ENCODE measurements around the gene BEAN1. TPM values are rescaled to one million over a fixed set of nuclear protein-coding genes. Genes with fewer than 3 reads are reported as not detected.

Gene BEAN1
- polyA plus RNA-seq, 1 donor from 2014 or later: 0.16 TPM

DNA sequence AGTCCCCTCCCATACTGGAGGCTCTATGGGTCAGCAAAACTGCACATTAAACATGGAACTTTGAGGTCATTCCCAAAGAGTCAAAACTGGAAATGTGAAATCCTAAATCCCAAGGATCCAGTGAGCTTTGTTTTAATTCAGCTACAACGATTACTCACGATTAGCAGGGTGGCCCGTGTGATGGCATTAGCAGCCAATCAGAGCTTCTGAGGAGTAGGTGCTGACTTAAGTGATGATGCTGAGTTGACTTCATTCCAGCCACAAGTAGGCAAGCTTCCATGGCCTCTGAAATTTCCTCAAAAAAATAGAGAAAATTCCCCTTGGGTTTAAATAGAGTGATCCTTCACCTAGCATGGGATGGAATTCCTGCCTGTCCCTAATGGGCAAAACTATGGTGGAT is 28.1 kb upstream of the BEAN1 start:
- Histone ChIP-seq H2AFZ (ENCODE audit: low read depth, low read length) (no peak overlapping the region), H3K27me3 (ENCODE audit: insufficient read depth, low read depth, low read length) (no peaks in the 10 kb centered on the region)

DNA sequence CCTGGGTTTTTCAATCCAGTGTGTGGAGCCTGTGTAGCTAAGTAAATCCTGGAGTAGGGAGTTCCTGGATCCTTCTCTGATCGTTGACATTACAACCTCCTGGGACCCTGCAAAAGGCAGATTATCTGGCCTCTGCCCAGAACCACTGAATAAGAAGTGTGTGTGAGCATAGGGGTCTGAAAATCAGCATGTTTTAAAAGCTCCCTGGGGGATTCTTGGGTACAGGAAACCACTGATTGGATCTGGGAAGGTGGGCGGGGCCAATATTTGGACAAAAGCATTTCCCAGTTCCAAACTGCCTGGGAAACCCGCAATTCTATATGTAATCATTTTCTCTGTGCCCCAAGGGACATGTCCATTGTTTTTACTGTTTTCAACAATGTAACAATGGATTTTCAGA is 27.2 kb upstream of the BEAN1 start:
- Histone ChIP-seq H3K9me3 (ENCODE audit: low read length) (no peaks in the 10 kb centered on the region), H3F3A (ENCODE audit: insufficient read depth, low read length, poor library complexity, severe bottlenecking) (no peaks in the 10 kb centered on the region), H3K9ac (ENCODE audit: low read length) (no peak overlapping the region), H2AFZ (ENCODE audit: low read depth, low read length) (no peak overlapping the region), H3K27me3 (ENCODE audit: insufficient read depth, low read depth, low read length) (no peaks in the 10 kb centered on the region), H3K79me2 (replicated peaks; ENCODE audit: insufficient read depth, low read length) (no peaks in the 10 kb centered on the region), H3K27ac (ENCODE audit: low read length) (no peak overlapping the region), H4K20me1 (ENCODE audit: insufficient read depth) (no peaks in the 10 kb centered on the region), H3K4me2 (ENCODE audit: low read length) (no peak overlapping the region), H3K36me3 (ENCODE audit: insufficient read depth, low read length) (no peaks in the 10 kb centered on the region), H3K4me3 (ENCODE audit: low read length) (no peak overlapping the region), H3K9me2 (ENCODE audit: insufficient read depth, low read length) (no peaks in the 10 kb centered on the region)
- TF ChIP-seq EZH2 (IDR thresholded peaks at IDR 0.05; ENCODE audit: borderline replicate concordance, insufficient read depth, low read length, poor library complexity, severe bottlenecking) (no peak), POLR2AphosphoS5 (IDR thresholded peaks at IDR 0.05) (no peak), MXI1 (conservative IDR thresholded peaks at IDR 0.05; ENCODE audit: poor library complexity, severe bottlenecking) (no peak), SMC3 (conservative IDR thresholded peaks at IDR 0.05; ENCODE audit: poor library complexity) (no peak), EP300 (conservative IDR thresholded peaks at IDR 0.05; ENCODE audit: poor library complexity, severe bottlenecking) (no peak), TAF1 (IDR thresholded peaks at IDR 0.05; ENCODE audit: low read depth) (no peak), RAD21 (conservative IDR thresholded peaks at IDR 0.05) (no peak)
- TF ChIP-seq, protein P1, sequence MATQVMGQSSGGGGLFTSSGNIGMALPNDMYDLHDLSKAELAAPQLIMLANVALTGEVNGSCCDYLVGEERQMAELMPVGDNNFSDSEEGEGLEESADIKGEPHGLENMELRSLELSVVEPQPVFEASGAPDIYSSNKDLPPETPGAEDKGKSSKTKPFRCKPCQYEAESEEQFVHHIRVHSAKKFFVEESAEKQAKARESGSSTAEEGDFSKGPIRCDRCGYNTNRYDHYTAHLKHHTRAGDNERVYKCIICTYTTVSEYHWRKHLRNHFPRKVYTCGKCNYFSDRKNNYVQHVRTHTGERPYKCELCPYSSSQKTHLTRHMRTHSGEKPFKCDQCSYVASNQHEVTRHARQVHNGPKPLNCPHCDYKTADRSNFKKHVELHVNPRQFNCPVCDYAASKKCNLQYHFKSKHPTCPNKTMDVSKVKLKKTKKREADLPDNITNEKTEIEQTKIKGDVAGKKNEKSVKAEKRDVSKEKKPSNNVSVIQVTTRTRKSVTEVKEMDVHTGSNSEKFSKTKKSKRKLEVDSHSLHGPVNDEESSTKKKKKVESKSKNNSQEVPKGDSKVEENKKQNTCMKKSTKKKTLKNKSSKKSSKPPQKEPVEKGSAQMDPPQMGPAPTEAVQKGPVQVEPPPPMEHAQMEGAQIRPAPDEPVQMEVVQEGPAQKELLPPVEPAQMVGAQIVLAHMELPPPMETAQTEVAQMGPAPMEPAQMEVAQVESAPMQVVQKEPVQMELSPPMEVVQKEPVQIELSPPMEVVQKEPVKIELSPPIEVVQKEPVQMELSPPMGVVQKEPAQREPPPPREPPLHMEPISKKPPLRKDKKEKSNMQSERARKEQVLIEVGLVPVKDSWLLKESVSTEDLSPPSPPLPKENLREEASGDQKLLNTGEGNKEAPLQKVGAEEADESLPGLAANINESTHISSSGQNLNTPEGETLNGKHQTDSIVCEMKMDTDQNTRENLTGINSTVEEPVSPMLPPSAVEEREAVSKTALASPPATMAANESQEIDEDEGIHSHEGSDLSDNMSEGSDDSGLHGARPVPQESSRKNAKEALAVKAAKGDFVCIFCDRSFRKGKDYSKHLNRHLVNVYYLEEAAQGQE (IDR thresholded peaks at IDR 0.05; ENCODE audit: borderline replicate concordance): no peak
- TF ChIP-seq, protein P2, sequence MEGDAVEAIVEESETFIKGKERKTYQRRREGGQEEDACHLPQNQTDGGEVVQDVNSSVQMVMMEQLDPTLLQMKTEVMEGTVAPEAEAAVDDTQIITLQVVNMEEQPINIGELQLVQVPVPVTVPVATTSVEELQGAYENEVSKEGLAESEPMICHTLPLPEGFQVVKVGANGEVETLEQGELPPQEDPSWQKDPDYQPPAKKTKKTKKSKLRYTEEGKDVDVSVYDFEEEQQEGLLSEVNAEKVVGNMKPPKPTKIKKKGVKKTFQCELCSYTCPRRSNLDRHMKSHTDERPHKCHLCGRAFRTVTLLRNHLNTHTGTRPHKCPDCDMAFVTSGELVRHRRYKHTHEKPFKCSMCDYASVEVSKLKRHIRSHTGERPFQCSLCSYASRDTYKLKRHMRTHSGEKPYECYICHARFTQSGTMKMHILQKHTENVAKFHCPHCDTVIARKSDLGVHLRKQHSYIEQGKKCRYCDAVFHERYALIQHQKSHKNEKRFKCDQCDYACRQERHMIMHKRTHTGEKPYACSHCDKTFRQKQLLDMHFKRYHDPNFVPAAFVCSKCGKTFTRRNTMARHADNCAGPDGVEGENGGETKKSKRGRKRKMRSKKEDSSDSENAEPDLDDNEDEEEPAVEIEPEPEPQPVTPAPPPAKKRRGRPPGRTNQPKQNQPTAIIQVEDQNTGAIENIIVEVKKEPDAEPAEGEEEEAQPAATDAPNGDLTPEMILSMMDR (IDR thresholded peaks at IDR 0.05; ENCODE audit: poor library complexity, severe bottlenecking): no peak

More for the DNA sequence above, 28.1 kb upstream of the BEAN1 start:
- H4K20me1 ChIP-seq (ENCODE audit: insufficient read depth): no peaks in the 10 kb centered on the region
- H3K79me2 ChIP-seq (replicated peaks; ENCODE audit: insufficient read depth, low read length): no peaks in the 10 kb centered on the region
- H3K9me2 ChIP-seq (ENCODE audit: insufficient read depth, low read length): no peaks in the 10 kb centered on the region
- no peak overlapping the region for H3K4me3 ChIP-seq (ENCODE audit: low read length)
- H3K9ac ChIP-seq (ENCODE audit: low read length): no peak overlapping the region
- no peaks in the 10 kb centered on the region for H3K9me3 ChIP-seq (ENCODE audit: low read length)
- H3F3A ChIP-seq (ENCODE audit: insufficient read depth, low read length, poor library complexity, severe bottlenecking): no peaks in the 10 kb centered on the region
- H3K36me3 ChIP-seq (ENCODE audit: insufficient read depth, low read length): no peaks in the 10 kb centered on the region
- H3K4me2 ChIP-seq (ENCODE audit: low read length): no peak overlapping the region
- no peak for TF ChIP-seq MXI1 (conservative IDR thresholded peaks at IDR 0.05; ENCODE audit: poor library complexity, severe bottlenecking)
- TF ChIP-seq EZH2 (IDR thresholded peaks at IDR 0.05; ENCODE audit: borderline replicate concordance, insufficient read depth, low read length, poor library complexity, severe bottlenecking): no peak
- no peak for TF ChIP-seq TAF1 (IDR thresholded peaks at IDR 0.05; ENCODE audit: low read depth)
- TF ChIP-seq, protein P2 (IDR thresholded peaks at IDR 0.05; ENCODE audit: poor library complexity, severe bottlenecking): no peak
- TF ChIP-seq POLR2AphosphoS5 (IDR thresholded peaks at IDR 0.05): no peak
- TF ChIP-seq, protein P1 (IDR thresholded peaks at IDR 0.05; ENCODE audit: borderline replicate concordance): no peak
- no peak for TF ChIP-seq RAD21 (conservative IDR thresholded peaks at IDR 0.05)
- no peak overlapping the region for H3K27ac ChIP-seq (ENCODE audit: low read length)
